Stimulated activated CD4-positive, alpha-beta T cell treated with anti-CD3 and anti-CD28 coated beads, TNF-alpha, amount 100 ng/mL, for 4 hours (primary cell): ENCODE data around the gene USP47.

Source experiments
- DNase-seq, 3 experiments: peaks; one replicate each; pipeline ENCODE4 v3.0.0-alpha.2; 2020; ENCODE audit warnings: low read depth in 3 of 3

The USP47 gene

GRCh38 chr11:11841723-11842420 lies at the start of gene USP47:
USP47 (plus strand) TSS chr11:11841972; CDS start chr11:11842186, 214 bp downstream.
- peak; percentile 88 to 92 (median 88) for DNase-seq

GRCh38 chr11:11793073-11793472 lies 48.7 kb upstream of the USP47 start:
- no peak for DNase-seq

DNA sequence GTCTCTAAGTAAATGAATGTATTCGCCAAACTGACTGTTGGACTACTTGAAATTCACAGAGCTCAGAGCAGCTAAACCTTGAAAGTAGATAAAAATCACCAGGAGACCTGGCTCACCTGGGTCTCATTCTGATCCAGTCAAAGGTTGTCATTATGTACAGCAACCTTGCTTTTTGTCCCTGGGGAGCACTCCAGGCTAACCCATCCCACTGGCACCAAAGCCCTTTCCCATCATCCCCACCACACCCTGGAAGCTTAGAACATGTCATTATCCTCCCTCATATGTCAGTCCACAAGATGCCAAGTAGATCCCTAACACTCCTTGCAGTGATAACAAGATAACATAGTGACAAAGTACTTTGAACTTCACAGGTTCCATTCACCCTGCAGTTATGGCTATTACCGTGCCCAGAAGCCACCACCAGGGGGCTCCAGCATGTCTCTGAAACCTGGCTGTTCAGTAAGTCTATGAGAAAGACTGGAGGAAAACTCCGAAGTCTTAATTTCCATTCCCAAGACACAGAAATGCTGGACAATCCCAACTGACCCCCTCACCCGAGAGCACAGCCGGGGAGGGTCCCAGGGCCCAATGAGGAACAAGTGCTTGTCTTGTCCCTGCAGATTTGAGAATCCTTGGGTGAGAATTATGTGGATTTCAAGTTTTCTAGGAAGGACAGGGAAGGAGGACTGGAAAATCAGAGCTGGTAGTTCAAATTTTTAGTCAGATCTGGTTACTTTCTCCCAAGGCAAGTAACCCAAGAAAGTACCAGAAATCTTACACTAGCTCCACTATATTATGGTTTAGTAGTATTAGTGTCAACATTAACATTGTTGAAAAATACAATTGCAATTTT lies 43.0 kb upstream of the USP47 start:
- DNase-seq: peak; percentile 41 to 49 (median 43)

GRCh38 chr11:11805228-11805627 lies 36.5 kb upstream of the USP47 start:
- no peak for DNase-seq

GRCh38 chr11:11806074-11806473 lies 35.7 kb upstream of the USP47 start:
- no peak for DNase-seq

DNA sequence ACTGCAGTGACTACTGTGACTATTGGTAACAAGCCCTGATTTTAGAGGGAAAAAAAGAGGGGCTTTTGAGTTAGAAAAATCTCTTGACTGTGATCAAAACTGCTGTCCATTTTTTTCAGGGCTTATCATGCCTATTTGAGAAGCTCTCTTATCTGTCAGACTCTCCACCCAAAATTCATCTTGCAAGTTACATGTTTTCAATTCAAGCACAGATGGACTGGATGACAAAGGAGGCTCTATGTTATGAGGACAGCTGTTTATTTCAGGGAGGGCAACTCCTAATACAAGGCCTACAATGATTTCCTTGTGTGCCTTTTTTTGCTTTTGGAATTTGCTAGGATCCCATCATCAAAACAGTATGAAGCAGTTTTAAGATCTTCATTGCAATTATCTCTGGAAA lies 35.2 kb upstream of the USP47 start:
- DNase-seq: no peak

GRCh38 chr11:11807811-11808782 lies 33.7 kb upstream of the USP47 start:
- no peak for DNase-seq

- no peak for DNase-seq
Measured at GRCh38 chr11:11808992-11809615, 32.7 kb upstream of the USP47 start.

DNA sequence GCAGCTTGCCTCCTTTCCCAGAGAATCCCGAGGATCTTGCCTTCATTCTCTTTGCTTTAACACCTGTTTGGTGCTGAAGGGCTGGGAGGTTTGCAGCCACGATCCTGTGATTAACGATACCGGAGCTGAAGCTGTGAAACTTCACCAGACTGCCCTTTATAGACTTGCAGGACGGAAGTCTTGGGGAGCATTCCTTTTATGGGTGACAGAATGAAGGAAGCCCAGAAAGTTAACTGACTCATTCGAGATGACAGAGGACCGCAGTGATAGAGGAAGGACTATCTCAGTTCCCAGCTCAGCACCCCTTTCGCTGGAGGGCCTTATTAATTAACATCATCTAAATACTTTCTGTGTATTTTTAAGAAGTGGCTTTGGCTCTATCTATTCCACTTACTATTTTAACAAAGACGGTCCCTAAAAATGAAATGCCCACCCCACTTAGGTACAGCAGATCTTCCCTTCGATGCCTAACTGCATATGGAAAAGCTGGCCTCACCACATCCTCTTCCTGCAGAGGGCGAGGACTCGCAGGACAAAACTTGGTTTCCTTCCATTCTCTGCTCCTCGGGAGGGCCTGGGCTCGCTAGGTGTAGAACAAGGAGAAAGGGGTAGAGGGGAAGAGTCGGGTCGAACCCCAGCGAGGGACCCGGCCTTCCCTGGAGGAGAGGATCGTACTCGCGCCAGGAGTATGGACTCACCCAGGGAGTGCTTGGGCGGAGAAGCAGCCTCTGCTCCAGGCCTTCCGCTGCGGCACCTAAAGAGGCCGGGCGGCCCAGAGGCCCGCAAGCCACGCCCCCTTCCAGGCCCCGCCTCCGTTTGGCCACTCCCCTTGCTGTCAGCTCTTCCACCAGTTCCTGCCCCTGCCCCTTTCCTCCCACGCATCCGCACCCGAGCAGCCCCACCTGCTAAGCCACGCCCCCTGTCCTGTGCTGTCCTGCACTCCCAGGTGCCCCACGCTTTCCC lies 30.7 kb upstream of the USP47 start:
- no peak for DNase-seq

GRCh38 chr11:11813288-11813962 lies 28.3 kb upstream of the USP47 start:
- no peak for DNase-seq

- DNase-seq: no peak
Measured at GRCh38 chr11:11814614-11815452, 26.9 kb upstream of the USP47 start.

GRCh38 chr11:11816511-11817314 lies 25.1 kb upstream of the USP47 start:
- no peak for DNase-seq

GRCh38 chr11:11817957-11818356 lies 23.8 kb upstream of the USP47 start:
- DNase-seq: no peak

DNA sequence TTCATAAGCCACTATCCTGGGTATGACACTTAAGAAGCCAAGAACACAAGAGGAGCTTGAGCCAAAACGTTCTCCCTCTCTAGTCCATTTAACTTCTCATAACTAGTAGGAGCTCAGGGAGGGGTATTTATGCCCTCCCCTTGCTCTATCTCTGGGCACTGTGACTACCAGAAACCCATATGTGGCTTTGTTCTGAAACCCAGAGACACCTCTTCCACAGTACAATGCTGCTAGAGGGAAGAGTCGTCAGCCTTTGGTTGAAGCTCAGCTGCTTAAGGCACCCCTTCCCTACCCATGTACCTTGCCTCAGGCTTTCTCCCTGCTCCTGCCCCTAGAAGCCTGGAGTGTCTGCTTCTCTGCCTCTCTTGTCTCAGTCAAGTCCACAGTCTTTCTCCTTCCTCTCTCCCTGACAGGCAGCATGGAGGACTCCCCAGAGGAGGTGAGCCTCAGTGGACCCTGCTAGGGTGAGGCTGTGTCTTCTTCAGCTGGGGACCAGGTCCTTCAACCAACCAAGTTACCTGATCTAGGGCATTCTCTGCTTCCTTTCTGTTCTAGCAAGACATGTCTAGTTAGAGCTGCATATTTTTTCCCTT lies 23.1 kb upstream of the USP47 start:
- DNase-seq: no peak

DNA sequence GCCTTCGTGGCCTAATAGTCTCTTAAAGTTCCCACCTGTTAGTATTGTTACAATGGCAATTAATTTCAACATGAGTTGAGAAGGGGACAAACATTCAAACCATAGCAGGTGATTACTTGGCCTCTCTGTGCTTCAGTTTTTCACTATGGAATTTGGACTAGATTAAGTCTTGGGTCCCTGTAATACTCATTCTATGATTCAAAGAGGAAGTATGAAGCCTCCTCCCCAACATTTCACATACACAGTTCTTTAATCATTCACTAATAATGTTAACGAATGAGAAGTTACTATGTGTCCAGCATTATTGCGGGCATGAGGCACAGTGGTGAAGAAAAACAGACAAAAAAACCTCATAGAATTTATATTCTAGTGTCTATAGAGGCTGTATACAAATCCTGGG lies 19.9 kb upstream of the USP47 start:
- no peak for DNase-seq

DNA sequence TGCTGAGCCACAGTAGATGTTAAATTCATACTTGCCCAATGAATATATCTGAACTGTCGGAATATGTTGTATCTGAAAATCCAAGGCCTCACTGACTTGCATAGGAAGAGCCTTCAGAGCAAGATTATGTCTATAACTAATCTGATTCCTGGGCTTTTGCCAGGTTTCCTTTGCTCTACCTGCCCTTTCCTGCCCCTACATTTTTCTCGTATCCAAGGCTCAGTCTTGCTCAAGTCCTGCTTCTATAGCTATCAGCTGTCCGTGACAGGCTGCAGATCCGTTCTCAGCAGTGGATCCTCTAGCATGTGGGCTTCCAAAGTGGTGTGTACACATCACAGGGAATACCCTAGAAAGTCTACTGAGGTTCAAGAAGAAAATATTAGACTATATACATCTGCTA lies 18.8 kb upstream of the USP47 start:
- no peak for DNase-seq

DNA sequence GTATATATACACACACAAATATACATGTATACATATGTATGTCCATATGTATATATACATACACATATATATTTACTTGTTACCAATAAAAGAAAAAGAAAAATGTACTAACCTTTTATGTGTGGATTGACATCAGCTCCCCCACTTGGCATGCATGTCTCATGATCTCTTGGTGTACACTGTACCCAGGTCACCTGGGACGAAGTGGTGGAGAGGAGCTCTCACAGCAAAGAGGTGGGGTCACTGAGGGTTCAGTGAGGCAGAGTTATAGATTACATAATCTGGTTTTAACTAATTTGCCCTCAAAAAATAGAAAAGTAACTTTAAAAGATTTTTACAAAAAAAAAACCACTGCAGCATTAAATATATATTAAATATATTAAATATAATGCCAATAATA lies 15.5 kb upstream of the USP47 start:
- no peak for DNase-seq

- DNase-seq: no peak
Measured at GRCh38 chr11:11827272-11827671, 14.5 kb upstream of the USP47 start.
